Spleen (tissue), 11 donors: ENCODE data around the gene BLNK. TPM values are rescaled to one million over a fixed set of nuclear protein-coding genes. Genes with fewer than 3 reads are reported as not detected.

Experiments used
- DNase-seq: peaks from one replicate; pipeline ENCODE4 v3.0.0-alpha.2; 2020
- H3K27ac ChIP-seq, 8 donors: fragments of 200-600 bp; sonication (generic) in 7 of 8; 1 replicate in 4 of 8; 2 replicates in 4 of 8; pipeline versions ENCODE4 v1.5.0 to v1.8.0; 2016 to 2021; ENCODE audit warnings: inconsistent platforms in 4 of 8, mild to moderate bottlenecking in 4 of 8, moderate library complexity in 1 of 8
- H3K27me3 ChIP-seq, 7 donors: fragments of 200-600 bp; sonication (generic) in 6 of 7; replicated peaks in 1 of 7; 1 replicate in 4 of 7; 2 replicates in 3 of 7; pipeline versions ENCODE4 v1.5.0 to v1.8.0; 2016 to 2021; ENCODE audit warnings: inconsistent platforms in 3 of 7, mild to moderate bottlenecking in 1 of 7
- H3K36me3 ChIP-seq, 6 donors: fragments of 200-600 bp; sonication (generic) in 5 of 6; 1 replicate in 4 of 6; 2 replicates in 2 of 6; pipeline versions ENCODE4 v1.5.0 to v1.8.0; 2016 to 2021; ENCODE audit warnings: inconsistent platforms in 2 of 6
- H3K4me1 ChIP-seq, 6 donors: fragments of 200-600 bp; sonication (generic) in 5 of 6; 1 replicate in 3 of 6; 2 replicates in 3 of 6; pipeline versions ENCODE4 v1.5.0 to v1.8.0; 2016 to 2021; ENCODE audit warnings: inconsistent platforms in 3 of 6
- H3K4me3 ChIP-seq, 8 donors: fragments of 200-600 bp; sonication (generic) in 7 of 8; 1 replicate in 4 of 8; 2 replicates in 4 of 8; pipeline versions ENCODE4 v1.5.0 to v1.8.0; 2016 to 2021; ENCODE audit warnings: inconsistent platforms in 4 of 8, mild to moderate bottlenecking in 4 of 8, moderate library complexity in 2 of 8
- H3K9me3 ChIP-seq, 8 donors: fragments of 200-600 bp; sonication (generic) in 7 of 8; 1 replicate in 4 of 8; 2 replicates in 4 of 8; pipeline versions ENCODE4 v1.5.0 to v1.8.0; 2016 to 2021; ENCODE audit warnings: inconsistent platforms in 4 of 8
- CTCF ChIP-seq, 11 experiments: fragments of 200-600 bp in 7 of 11; fragments of 450-650 bp in 4 of 11; sonication (generic) in 4 of 11; IDR thresholded peaks in 8 of 11; conservative IDR thresholded peaks in 3 of 11; 1 replicate in 7 of 11; 2 replicates in 4 of 11; pipeline versions ENCODE4 v1.4.0 to v1.8.0; 2016 to 2021; ENCODE audit warnings: antibody characterized with exemption in 11 of 11, inconsistent platforms in 4 of 11, mild to moderate bottlenecking in 1 of 11
- POLR2A ChIP-seq, 3 donors: fragments of 450-650 bp; IDR thresholded peaks; one replicate each; pipeline ENCODE4 v1.5.1; 2017; ENCODE audit warnings: antibody characterized with exemption in 3 of 3, mild to moderate bottlenecking in 1 of 3
- POLR2AphosphoS5 ChIP-seq, 3 donors: sonication (generic); formaldehyde crosslinking; IDR thresholded peaks; one replicate each; pipeline ENCODE4 v1.5.1; 2017; ENCODE audit warnings: antibody characterized with exemption in 3 of 3
- WGBS, 5 donors: extraction: QIAGEN DNeasy Blood & Tissue Kit in 3 of 5; methylation state at CpG; one replicate each; pipeline versions ENCODE4 v1.1.5 to v1.1.7; 2013 to 2018; 5-methylcytosine and 5-hydroxymethylcytosine counted together
- intact Hi-C: fragments of 100-400 bp; cut with DNase I; formaldehyde crosslinking; loops from one replicate; pipeline ENCODE4 v1.15.0; 2023; ENCODE audit warnings: low total_unique reads
- polyA plus RNA-seq, 3 donors: library from polyadenylated mRNA; stranded (reverse); fragments of 200-250 nt; gene quantifications; one replicate each; pipeline ENCODE4 v1.2.1, GENCODE V29; 2013
- total RNA-seq, 7 donors: library from RNA; depleted of rRNA in 3 of 7; stranded (reverse); fragments of >200 nt in 3 of 7; fragmentation: NEBNext Ultra II Directional in 4 of 7; extraction: Animal tissue kit (Norgen Biotek cat#: 25700) in 4 of 7; gene quantifications; one replicate each; pipeline versions ENCODE4 v1.1.0 to v1.2.1, GENCODE V29; 2016 to 2021
- donor health status: healthy with polysubstance abuse.
- donor health status: DM: no; HTN: no; CAD: no; lungs with moderate emphysema.
- donor health status: DM: no; HTN: no; CAD: no.
- donor health status: Bipolar disorder and iron deficiency.
- donor health status: healthy.
- donor health status: DM: no; HTN: no; CAD: no.
- donor health status: DM: yes; HTN: yes; CAD: no.

BLNK gene
- total and polyA plus RNA-seq, 10 donors, result 63.7 to 128 (median 91.0) TPM

GRCh38 chr10:96172666-96173065 is 98.7 kb downstream of the BLNK start:
- no peaks in the 10 kb centered on the region for H3K4me1 ChIP-seq
- peaks cover 9 to 100% (median 98%) of the 10 kb centered on the region in 8 donors for H3K9me3 ChIP-seq
- DNase-seq, result no peak
- H3K27ac ChIP-seq, result no peak overlapping the region
- no peak overlapping the region for H3K4me3 ChIP-seq
- WGBS, 5 donors, result 92 to 100% (median 95%) methylated on average over 1 of the region's 1 CpG
- TF ChIP-seq CTCF (IDR thresholded peaks at IDR 0.05 in 8 of 11, conservative IDR thresholded peaks at IDR 0.05 in 3 of 11), result no peak
- intact Hi-C loops, result no loop called here
- no peaks in the 10 kb centered on the region for H3K27me3 ChIP-seq
- H3K36me3 ChIP-seq, result no peaks in the 10 kb centered on the region

GRCh38 chr10:96170230-96170629 is 101.1 kb downstream of the BLNK start:
- no peaks in the 10 kb centered on the region for H3K4me1 ChIP-seq
- TF ChIP-seq POLR2AphosphoS5 (IDR thresholded peaks at IDR 0.05), result no peak
- no peak for TF ChIP-seq POLR2A (IDR thresholded peaks at IDR 0.05)
- TF ChIP-seq CTCF (IDR thresholded peaks at IDR 0.05 in 8 of 11, conservative IDR thresholded peaks at IDR 0.05 in 3 of 11), result no peak
- intact Hi-C loops, result no loop called here
- peaks cover 9 to 100% (median 95%) of the 10 kb centered on the region in 8 donors for H3K9me3 ChIP-seq
- no peaks in the 10 kb centered on the region for H3K36me3 ChIP-seq
- DNase-seq, result no peak
- H3K27me3 ChIP-seq, result no peaks in the 10 kb centered on the region
- no peak overlapping the region for H3K4me3 ChIP-seq
- H3K27ac ChIP-seq, result no peak overlapping the region

- Histone ChIP-seq H3K9me3 (peaks cover 9 to 90% (median 78%) of the 10 kb centered on the region in 8 donors), H3K4me1 (no peaks in the 10 kb centered on the region), H3K4me3 (no peak overlapping the region), H3K36me3 (no peaks in the 10 kb centered on the region), H3K27ac (no peak overlapping the region), H3K27me3 (no peaks in the 10 kb centered on the region)
- no peak for TF ChIP-seq POLR2A (IDR thresholded peaks at IDR 0.05)
- no peak for TF ChIP-seq CTCF (IDR thresholded peaks at IDR 0.05 in 8 of 11, conservative IDR thresholded peaks at IDR 0.05 in 3 of 11)
- TF ChIP-seq POLR2AphosphoS5 (IDR thresholded peaks at IDR 0.05), result no peak
- intact Hi-C loops, result no loop called here
- DNase-seq, result no peak
- 87 to 98% (median 95%) methylated on average over 1 of the region's 1 CpG for WGBS, 5 donors
Measured at GRCh38 chr10:96168546-96168945, 102.8 kb downstream of the BLNK start.

GRCh38 chr10:96165726-96166125 is 105.6 kb downstream of the BLNK start:
- no peak for DNase-seq
- TF ChIP-seq POLR2A (IDR thresholded peaks at IDR 0.05) (no peak), POLR2AphosphoS5 (IDR thresholded peaks at IDR 0.05) (no peak), CTCF (IDR thresholded peaks at IDR 0.05 in 8 of 11, conservative IDR thresholded peaks at IDR 0.05 in 3 of 11) (no peak)
- no peak overlapping the region for H3K4me3 ChIP-seq
- intact Hi-C loops, result no loop called here
- peaks cover 0 to 15% (median 0%) of the 10 kb centered on the region in 6 donors for H3K36me3 ChIP-seq
- 89 to 98% (median 96%) methylated on average over 6 of the region's 6 CpGs for WGBS, 5 donors
- peaks cover 9 to 62% (median 51%) of the 10 kb centered on the region in 8 donors for H3K9me3 ChIP-seq
- H3K4me1 ChIP-seq, result no peaks in the 10 kb centered on the region
- no peaks in the 10 kb centered on the region for H3K27me3 ChIP-seq
- no peak overlapping the region for H3K27ac ChIP-seq
